Natural killer cell (primary cell): ENCODE data around the gene CACNA1A. TPM values are rescaled to one million over a fixed set of nuclear protein-coding genes. Genes with fewer than 3 reads are reported as not detected.
A peak's percentile ranks its signal among the peaks of the same experiment; 100 is the strongest.

ENCODE experiments used
- ATAC-seq, 3 donors: fragments of 150-1000 bp in 2 of 3; fragments of 200-7000 bp in 1 of 3; cut with Tn5 transposase; 1 replicate in 1 of 3; 2 replicates in 2 of 3; pipeline ENCODE4 v1.10.0; 2021; ENCODE audit warnings: mild to moderate bottlenecking in 2 of 3, moderate library complexity in 2 of 3
- DNase-seq, 2 donors: peaks; one replicate each; pipeline versions ENCODE4 v3.0.0 to v3.0.0-alpha.2; 2013 to 2021; ENCODE audit warnings: mixed read lengths in 1 of 2
- H3K27ac ChIP-seq: one replicate; pipeline ENCODE4 v1.5.1; 2013; ENCODE audit warnings: mild to moderate bottlenecking, low read length
- H3K27me3 ChIP-seq: one replicate; pipeline ENCODE4 v1.6.1; 2013; ENCODE audit warnings: low read length; ENCODE audit not compliant: control insufficient read depth, insufficient read depth
- H3K36me3 ChIP-seq: one replicate; pipeline ENCODE4 v1.6.1; 2013; ENCODE audit warnings: low read length; ENCODE audit not compliant: control insufficient read depth, insufficient read depth
- H3K4me1 ChIP-seq: one replicate; pipeline ENCODE4 v1.6.1; 2013; ENCODE audit warnings: low read length; ENCODE audit not compliant: control insufficient read depth, insufficient read depth
- H3K4me3 ChIP-seq: one replicate; pipeline ENCODE4 v1.5.1; 2013; ENCODE audit warnings: low read length
- H3K9me3 ChIP-seq: one replicate; pipeline ENCODE4 v1.6.1; 2013; ENCODE audit warnings: low read length; ENCODE audit not compliant: control insufficient read depth, insufficient read depth
- H3K27ac Mint-ChIP-seq, 2 donors: one replicate each; pipeline ENCODE4 v1.8.0; 2022; ENCODE audit warnings: mild to moderate bottlenecking in 2 of 2, mixed read lengths in 2 of 2, moderate library complexity in 1 of 2
- H3K27me3 Mint-ChIP-seq, 2 donors: one replicate each; pipeline ENCODE4 v1.8.0; 2022; ENCODE audit warnings: low read depth in 2 of 2, mixed read lengths in 2 of 2
- H3K36me3 Mint-ChIP-seq: one replicate; pipeline ENCODE4 v1.8.0; 2022; ENCODE audit warnings: mixed read lengths
- H3K4me1 Mint-ChIP-seq, 2 donors: one replicate each; pipeline ENCODE4 v1.8.0; 2022; ENCODE audit warnings: mixed read lengths in 2 of 2
- H3K4me3 Mint-ChIP-seq: one replicate; pipeline ENCODE4 v1.8.0; 2022; ENCODE audit warnings: mild to moderate bottlenecking, moderate library complexity, mixed read lengths
- H3K9me3 Mint-ChIP-seq, 2 donors: one replicate each; pipeline ENCODE4 v1.8.0; 2022; ENCODE audit warnings: mixed read lengths in 2 of 2
- WGBS: methylation state at CpG from one replicate; pipeline ENCODE4 v1.1.7; 2013; ENCODE audit warnings: missing lambda C conversion rate; ENCODE audit not compliant: insufficient coverage; 5-methylcytosine and 5-hydroxymethylcytosine counted together
- intact Hi-C: fragments of 100-400 bp; cut with micrococcal nuclease; formaldehyde crosslinking; loops from one replicate; pipeline ENCODE4 v1.14.2; 2022
- total RNA-seq, 4 donors: library from RNA; stranded (reverse); fragments of 120-200 nt in 1 of 4; gene quantifications; one replicate each; pipeline versions ENCODE4 v1.2.3 to v1.2.4, GENCODE V29; 2013 to 2022
- TF ChIP-seq, protein P1 (sequence below): fragments of 200-600 bp; IDR thresholded peaks from one replicate; pipeline ENCODE4 v1.8.0; 2022; ENCODE audit warnings: antibody characterized with exemption

CACNA1A gene
- total RNA-seq, 3 donors from 2014 or later (not counting 1 experiment from before 2014, with no cell fraction given): 0.59 to 0.85 (median 0.75) TPM

DNA sequence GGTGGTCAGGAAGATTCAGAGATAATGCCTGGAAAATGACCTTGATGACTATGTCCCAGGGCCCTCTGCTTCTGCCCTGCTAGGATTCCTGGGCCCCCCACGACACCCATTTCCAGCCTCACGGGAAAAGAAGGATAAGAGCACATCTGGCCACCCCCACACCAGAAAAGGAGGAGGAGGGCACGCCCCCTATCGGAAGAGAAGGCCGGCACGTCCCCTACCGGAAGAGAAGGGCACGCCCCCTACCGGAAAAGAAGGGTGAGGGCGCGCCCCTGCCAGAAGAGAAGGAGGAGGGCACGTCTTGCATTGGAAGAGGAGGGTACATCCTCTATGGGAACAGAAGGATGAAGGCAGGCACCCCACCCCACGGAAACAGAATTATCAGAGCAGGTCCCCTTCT is 271.8 kb downstream of the CACNA1A start:
- WGBS: 13% methylated on average over 11 of the region's 13 CpGs
- intact Hi-C loops: no loop called here
- TF ChIP-seq, protein P1, sequence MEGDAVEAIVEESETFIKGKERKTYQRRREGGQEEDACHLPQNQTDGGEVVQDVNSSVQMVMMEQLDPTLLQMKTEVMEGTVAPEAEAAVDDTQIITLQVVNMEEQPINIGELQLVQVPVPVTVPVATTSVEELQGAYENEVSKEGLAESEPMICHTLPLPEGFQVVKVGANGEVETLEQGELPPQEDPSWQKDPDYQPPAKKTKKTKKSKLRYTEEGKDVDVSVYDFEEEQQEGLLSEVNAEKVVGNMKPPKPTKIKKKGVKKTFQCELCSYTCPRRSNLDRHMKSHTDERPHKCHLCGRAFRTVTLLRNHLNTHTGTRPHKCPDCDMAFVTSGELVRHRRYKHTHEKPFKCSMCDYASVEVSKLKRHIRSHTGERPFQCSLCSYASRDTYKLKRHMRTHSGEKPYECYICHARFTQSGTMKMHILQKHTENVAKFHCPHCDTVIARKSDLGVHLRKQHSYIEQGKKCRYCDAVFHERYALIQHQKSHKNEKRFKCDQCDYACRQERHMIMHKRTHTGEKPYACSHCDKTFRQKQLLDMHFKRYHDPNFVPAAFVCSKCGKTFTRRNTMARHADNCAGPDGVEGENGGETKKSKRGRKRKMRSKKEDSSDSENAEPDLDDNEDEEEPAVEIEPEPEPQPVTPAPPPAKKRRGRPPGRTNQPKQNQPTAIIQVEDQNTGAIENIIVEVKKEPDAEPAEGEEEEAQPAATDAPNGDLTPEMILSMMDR: peak; percentile 67

DNA sequence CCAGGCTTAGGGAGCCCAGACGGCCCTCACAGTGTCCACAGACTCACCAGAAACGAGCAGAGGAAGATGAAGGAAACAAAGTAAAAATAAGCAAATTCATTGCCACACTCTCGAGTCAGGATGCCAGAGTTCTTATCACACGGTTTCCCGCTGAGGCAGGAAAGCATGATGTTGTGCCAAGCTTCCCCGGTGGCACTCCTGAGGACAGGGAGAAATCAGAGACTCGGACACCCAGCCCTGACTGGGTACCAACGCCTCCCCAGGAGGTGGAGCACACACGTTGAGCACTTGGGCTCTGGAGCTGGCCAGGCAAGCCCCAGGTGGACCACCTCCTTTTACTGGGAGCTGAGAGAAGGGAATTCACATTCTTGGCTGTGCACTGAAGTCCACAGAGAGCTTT is 274.6 kb downstream of the CACNA1A start:
- ATAC-seq: no peak
- WGBS: 10% methylated on average over 9 of the region's 9 CpGs

More for the DNA sequence above, 271.8 kb downstream of the CACNA1A start:
- ATAC-seq: peak; percentile 74 to 93 (median 84)
- H3K9me3 ChIP-seq: peaks cover 6% of the 10 kb centered on the region
- H3K27ac ChIP-seq: no peak overlapping the region
- peaks cover 7 to 15% of the 10 kb centered on the region in 2 donors for H3K4me1 Mint-ChIP-seq
- DNase-seq: peak; percentile 51 to 81
- H3K36me3 ChIP-seq: no peaks in the 10 kb centered on the region
- no peaks in the 10 kb centered on the region for H3K36me3 Mint-ChIP-seq
- peak overlapping the region; percentile 45 to 81 for H3K27ac Mint-ChIP-seq
- H3K4me1 ChIP-seq: peaks cover 13% of the 10 kb centered on the region
- H3K27me3 ChIP-seq: no peaks in the 10 kb centered on the region
- no peak overlapping the region for H3K4me3 ChIP-seq
- peak overlapping the region; percentile 81 for H3K4me3 Mint-ChIP-seq
- H3K27me3 Mint-ChIP-seq: peaks cover 0 to 6% of the 10 kb centered on the region in 2 donors
- peaks cover 0 to 6% of the 10 kb centered on the region in 2 donors for H3K9me3 Mint-ChIP-seq

GRCh38 chr19:13229246-13229645 is 277.0 kb downstream of the CACNA1A start:
- Mint-ChIP-seq H3K27ac (no peak overlapping the region), H3K9me3 (no peaks in the 10 kb centered on the region), H3K36me3 (no peaks in the 10 kb centered on the region), H3K27me3 (peaks cover 0 to 15% of the 10 kb centered on the region in 2 donors), H3K4me1 (peaks cover under 1 to 1% of the 10 kb centered on the region in 2 donors), H3K4me3 (no peak overlapping the region)
- TF ChIP-seq, protein P1: no peak
- Histone ChIP-seq H3K27me3 (no peaks in the 10 kb centered on the region), H3K9me3 (no peaks in the 10 kb centered on the region), H3K4me3 (no peak overlapping the region), H3K27ac (no peak overlapping the region), H3K36me3 (no peaks in the 10 kb centered on the region), H3K4me1 (peaks cover under 1% of the 10 kb centered on the region)
- intact Hi-C loops: no loop called here
- DNase-seq (no peak), ATAC-seq (peak in 1 of 3 donors; percentile 17)
- WGBS: 87% methylated on average over 7 of the region's 7 CpGs

More for the DNA sequence above, 274.6 kb downstream of the CACNA1A start:
- Mint-ChIP-seq H3K27ac (no peak overlapping the region), H3K27me3 (peaks cover 0 to 12% of the 10 kb centered on the region in 2 donors), H3K9me3 (peaks cover 0 to 6% of the 10 kb centered on the region in 2 donors), H3K4me3 (no peak overlapping the region), H3K36me3 (no peaks in the 10 kb centered on the region), H3K4me1 (peaks cover 7 to 15% of the 10 kb centered on the region in 2 donors)
- Histone ChIP-seq H3K4me3 (no peak overlapping the region), H3K4me1 (peaks cover 13% of the 10 kb centered on the region), H3K36me3 (no peaks in the 10 kb centered on the region), H3K9me3 (peaks cover 6% of the 10 kb centered on the region), H3K27me3 (no peaks in the 10 kb centered on the region), H3K27ac (no peak overlapping the region)
- intact Hi-C loops: no loop called here
- TF ChIP-seq, protein P1: no peak
- DNase-seq: no peak

GRCh38 chr19:13228561-13228960 is 277.7 kb downstream of the CACNA1A start:
- TF ChIP-seq, protein P1: no peak
- intact Hi-C loops: no loop called here
- H3K4me1 ChIP-seq: no peaks in the 10 kb centered on the region
- no peaks in the 10 kb centered on the region for H3K27me3 ChIP-seq
- no peak for DNase-seq
- no peaks in the 10 kb centered on the region for H3K36me3 ChIP-seq
- no peak overlapping the region for H3K27ac ChIP-seq
- Mint-ChIP-seq H3K36me3 (no peaks in the 10 kb centered on the region), H3K27ac (no peak overlapping the region), H3K27me3 (peaks cover 0 to 15% of the 10 kb centered on the region in 2 donors), H3K4me3 (no peak overlapping the region), H3K9me3 (no peaks in the 10 kb centered on the region), H3K4me1 (no peaks in the 10 kb centered on the region)
- no peaks in the 10 kb centered on the region for H3K9me3 ChIP-seq
- WGBS: 92% methylated on average over 6 of the region's 7 CpGs
- no peak for ATAC-seq
- H3K4me3 ChIP-seq: no peak overlapping the region
